ENCODE measurements around the gene PPP5C.

The PPP5C gene

DNA sequence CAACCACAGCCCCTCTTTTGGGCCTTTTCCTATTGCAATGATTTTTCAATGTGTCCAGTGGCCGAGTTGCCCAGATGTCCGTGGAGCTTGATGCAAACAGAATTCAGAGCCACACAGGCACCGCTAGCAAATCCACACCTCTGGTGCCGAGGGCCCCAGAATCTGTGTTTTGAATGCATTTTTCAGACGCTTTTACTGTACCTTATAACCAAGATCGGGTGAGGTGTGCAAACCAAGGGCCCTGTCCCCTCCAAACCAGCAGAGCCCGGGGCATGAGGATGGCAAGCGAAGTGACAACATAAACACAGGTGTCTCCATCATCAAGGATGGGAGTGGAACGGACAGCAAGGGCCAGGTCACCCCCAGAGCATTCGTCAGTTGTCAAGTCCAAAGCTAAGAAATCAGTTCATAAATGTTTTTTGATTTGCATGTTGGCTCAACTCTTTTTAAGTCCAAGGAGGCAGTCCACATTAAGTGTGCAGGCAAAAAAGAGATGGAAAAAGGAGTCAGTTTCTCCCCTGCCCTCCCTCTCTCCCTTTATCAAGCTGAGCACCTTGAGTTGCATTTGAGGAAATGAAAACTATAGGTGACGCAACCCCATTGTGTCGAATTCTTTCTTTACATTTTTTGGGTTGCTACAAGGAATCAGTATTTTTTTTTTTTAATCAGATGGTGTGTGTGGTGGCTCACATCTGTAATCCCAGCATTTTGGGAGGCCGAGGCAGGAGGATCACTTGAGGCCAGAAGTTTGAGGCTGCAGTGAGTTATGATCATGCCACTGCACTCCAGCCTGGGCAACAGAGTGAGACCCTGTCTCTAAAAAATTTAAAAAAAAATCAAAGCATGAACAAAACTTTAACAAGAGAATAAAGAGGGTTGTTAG is 63.6 kb downstream of the PPP5C start:
- Histone ChIP-seq H3K9me3 (ENCODE audit: severe bottlenecking) (no peaks in the 10 kb centered on the region), H3K4me3 (ENCODE audit: severe bottlenecking) (no peak overlapping the region)
- no peak for DNase-seq (ENCODE audit: low spot score)

DNA sequence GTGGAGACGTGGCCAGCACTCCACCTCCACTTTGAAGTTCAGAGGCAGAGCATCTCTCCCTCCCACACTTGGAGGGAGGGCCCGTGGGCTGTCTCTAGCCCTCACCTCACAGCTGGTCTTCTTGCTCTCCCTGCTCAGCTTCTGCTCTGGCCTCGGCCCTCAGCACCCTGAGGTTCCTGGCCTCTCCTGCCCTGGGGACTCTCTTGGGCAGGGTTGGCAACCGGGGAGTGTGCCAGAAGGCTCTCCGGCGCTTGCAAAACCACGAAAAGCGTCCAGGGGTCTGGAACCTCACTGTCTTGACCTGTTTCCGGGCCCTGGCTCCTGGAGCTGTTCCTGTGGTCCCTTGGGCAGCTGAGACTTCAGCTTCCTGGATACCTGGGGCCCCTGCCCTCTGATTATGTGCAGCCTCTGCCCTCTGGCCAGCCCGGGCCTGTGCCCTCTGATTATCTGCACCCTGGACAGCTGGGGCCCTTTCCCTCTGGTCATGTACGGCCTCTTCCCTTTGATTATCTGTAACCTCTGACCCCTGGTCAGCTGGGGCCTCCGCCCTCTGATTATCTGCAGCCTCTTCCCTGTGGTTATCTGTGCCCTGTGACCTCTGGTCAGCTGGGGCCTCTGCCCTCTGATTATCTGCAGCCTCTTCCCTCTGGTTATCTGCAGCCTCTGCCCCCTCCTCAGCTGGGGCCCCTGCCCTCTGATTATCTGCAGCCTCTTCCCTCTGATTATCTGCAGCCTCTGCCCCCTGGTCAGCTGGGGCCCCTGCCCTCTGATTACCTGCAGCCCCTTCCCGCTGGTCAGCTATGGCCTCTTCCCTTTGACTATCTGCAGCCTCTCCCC is 64.4 kb downstream of the PPP5C start:
- no peak for ATAC-seq (ENCODE audit: low read depth)
- TF ChIP-seq, protein P1, sequence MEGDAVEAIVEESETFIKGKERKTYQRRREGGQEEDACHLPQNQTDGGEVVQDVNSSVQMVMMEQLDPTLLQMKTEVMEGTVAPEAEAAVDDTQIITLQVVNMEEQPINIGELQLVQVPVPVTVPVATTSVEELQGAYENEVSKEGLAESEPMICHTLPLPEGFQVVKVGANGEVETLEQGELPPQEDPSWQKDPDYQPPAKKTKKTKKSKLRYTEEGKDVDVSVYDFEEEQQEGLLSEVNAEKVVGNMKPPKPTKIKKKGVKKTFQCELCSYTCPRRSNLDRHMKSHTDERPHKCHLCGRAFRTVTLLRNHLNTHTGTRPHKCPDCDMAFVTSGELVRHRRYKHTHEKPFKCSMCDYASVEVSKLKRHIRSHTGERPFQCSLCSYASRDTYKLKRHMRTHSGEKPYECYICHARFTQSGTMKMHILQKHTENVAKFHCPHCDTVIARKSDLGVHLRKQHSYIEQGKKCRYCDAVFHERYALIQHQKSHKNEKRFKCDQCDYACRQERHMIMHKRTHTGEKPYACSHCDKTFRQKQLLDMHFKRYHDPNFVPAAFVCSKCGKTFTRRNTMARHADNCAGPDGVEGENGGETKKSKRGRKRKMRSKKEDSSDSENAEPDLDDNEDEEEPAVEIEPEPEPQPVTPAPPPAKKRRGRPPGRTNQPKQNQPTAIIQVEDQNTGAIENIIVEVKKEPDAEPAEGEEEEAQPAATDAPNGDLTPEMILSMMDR (IDR thresholded peaks at IDR 0.05; ENCODE audit: poor library complexity, severe bottlenecking), result no peak
- DNase-seq (ENCODE audit: low spot score), result no peak
- peaks cover 11% of the 10 kb centered on the region for H3K4me1 ChIP-seq (ENCODE audit: insufficient read depth, poor library complexity, severe bottlenecking)
- no peaks in the 10 kb centered on the region for H3K9me3 ChIP-seq (ENCODE audit: severe bottlenecking)
- no peaks in the 10 kb centered on the region for H3K27me3 ChIP-seq (ENCODE audit: insufficient read depth, poor library complexity, severe bottlenecking)
- H3K36me3 ChIP-seq (ENCODE audit: low read depth), result peaks cover 9% of the 10 kb centered on the region; the same call in 1 of the 2 replicates
- H3K4me3 ChIP-seq (ENCODE audit: severe bottlenecking), result peak overlapping the region; percentile 35
- H3K27ac ChIP-seq (ENCODE audit: poor library complexity, severe bottlenecking), result peak overlapping the region; percentile 59

More for the DNA sequence above, 63.6 kb downstream of the PPP5C start:
- no peak overlapping the region for H3K27ac ChIP-seq (ENCODE audit: poor library complexity, severe bottlenecking)
- H3K36me3 ChIP-seq (ENCODE audit: low read depth), result peaks cover 9% of the 10 kb centered on the region; the same call in 1 of the 2 replicates
- H3K27me3 ChIP-seq (ENCODE audit: insufficient read depth, poor library complexity, severe bottlenecking), result no peaks in the 10 kb centered on the region
- TF ChIP-seq, protein P1 (IDR thresholded peaks at IDR 0.05; ENCODE audit: poor library complexity, severe bottlenecking), result no peak
- peaks cover 4% of the 10 kb centered on the region for H3K4me1 ChIP-seq (ENCODE audit: insufficient read depth, poor library complexity, severe bottlenecking)
- no peak for ATAC-seq (ENCODE audit: low read depth)

DNA sequence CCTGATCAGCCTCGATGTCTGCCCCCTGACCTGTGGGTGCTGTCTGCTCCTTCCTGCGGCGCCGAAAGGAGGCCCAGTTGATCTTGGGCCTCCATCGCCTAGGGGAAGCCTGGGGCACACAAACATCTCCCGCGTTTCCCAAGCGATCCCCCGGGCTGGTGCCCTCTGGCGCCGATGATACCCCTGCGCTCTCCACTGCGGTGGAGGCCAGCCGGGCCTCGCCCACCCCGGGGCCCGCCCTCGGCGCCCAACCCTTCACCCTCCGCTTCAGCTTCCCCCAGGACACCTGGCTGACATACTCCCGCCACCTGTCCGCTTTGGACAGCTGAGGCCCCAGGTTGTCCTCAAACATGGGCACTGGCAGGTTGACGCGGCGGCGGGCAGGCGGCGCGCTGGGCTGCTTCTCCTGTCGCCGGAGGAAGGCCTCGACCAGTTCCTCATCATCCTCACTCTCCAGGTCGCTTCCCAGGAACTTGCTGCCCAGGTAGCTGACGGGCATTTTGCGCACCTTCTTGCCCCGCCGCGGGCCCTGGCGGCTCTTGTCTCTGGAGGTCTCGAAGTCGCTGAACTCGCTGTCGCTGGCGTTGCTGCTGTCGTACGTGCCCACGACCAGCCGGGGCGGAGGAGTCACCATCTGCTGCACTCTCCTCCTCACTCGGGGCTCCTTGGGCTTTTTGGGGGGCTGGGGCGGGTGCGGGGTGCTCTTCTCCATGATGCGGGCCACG is 65.2 kb downstream of the PPP5C start:
- TF ChIP-seq, protein P1 (IDR thresholded peaks at IDR 0.05; ENCODE audit: poor library complexity, severe bottlenecking), result peak; percentile 19
- Histone ChIP-seq H3K4me3 (ENCODE audit: severe bottlenecking) (peak overlapping the region; percentile 35), H3K4me1 (ENCODE audit: insufficient read depth, poor library complexity, severe bottlenecking) (peaks cover 11% of the 10 kb centered on the region), H3K9me3 (ENCODE audit: severe bottlenecking) (no peaks in the 10 kb centered on the region), H3K27me3 (ENCODE audit: insufficient read depth, poor library complexity, severe bottlenecking) (no peaks in the 10 kb centered on the region), H3K27ac (ENCODE audit: poor library complexity, severe bottlenecking) (peak overlapping the region; percentile 59), H3K36me3 (ENCODE audit: low read depth) (peaks cover 9% of the 10 kb centered on the region; the same call in 1 of the 2 replicates)
- no peak for ATAC-seq (ENCODE audit: low read depth)
- no peak for DNase-seq (ENCODE audit: low spot score)

DNA sequence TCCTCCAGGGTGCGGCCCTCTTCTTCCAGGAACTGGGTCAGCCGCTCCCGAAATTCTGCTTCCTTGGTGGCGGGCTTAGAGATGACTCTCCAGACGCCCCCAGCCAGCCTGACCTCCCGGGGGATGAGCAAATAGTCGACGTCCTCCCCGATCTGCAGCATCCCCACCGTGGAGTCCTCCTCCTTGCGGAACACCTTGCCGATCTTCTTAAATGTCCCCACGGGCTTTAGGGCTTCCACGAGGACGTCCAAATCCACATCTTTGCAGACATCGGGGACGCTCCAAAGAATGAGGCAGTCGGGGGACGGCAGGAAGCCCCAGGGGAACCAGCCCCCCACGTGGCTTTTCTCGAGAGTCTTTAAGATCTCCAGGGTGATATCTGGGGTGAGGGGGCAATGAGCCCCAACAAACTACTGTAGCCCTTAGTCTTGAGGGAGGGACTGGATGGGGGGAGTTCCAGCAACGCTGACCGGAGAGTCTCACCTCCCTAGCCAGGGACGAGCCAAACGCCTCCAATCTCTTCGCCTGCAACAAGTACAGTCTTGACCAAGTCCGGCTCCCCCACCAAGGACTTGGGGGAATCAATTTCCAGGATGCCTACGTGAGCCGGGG is 65.9 kb downstream of the PPP5C start:
- Histone ChIP-seq H3K36me3 (ENCODE audit: low read depth) (peaks cover 9% of the 10 kb centered on the region; the same call in 1 of the 2 replicates), H3K9me3 (ENCODE audit: severe bottlenecking) (no peaks in the 10 kb centered on the region), H3K4me1 (ENCODE audit: insufficient read depth, poor library complexity, severe bottlenecking) (peaks cover 7% of the 10 kb centered on the region), H3K4me3 (ENCODE audit: severe bottlenecking) (peak overlapping the region; percentile 35), H3K27me3 (ENCODE audit: insufficient read depth, poor library complexity, severe bottlenecking) (no peaks in the 10 kb centered on the region), H3K27ac (ENCODE audit: poor library complexity, severe bottlenecking) (peak overlapping the region; percentile 59)
- DNase-seq (ENCODE audit: low spot score), result no peak
- peak; percentile 5; the same call in 2 of the 3 replicates for ATAC-seq (ENCODE audit: low read depth)
- TF ChIP-seq, protein P1 (IDR thresholded peaks at IDR 0.05; ENCODE audit: poor library complexity, severe bottlenecking), result no peak
